Stimulated activated CD8-positive, alpha-beta memory T cell treated with anti-CD3 and anti-CD28 coated beads, Interleukin-12 subunit alpha, Interleukin-12 subunit beta, amount 100 ng/mL, for 24 hours (primary cell): ENCODE measurements around the gene COBL.

Experiments used
- DNase-seq: peaks from one replicate; pipeline ENCODE4 v3.0.0-alpha.2; 2020; ENCODE audit errors: extremely low read depth

COBL gene

DNA sequence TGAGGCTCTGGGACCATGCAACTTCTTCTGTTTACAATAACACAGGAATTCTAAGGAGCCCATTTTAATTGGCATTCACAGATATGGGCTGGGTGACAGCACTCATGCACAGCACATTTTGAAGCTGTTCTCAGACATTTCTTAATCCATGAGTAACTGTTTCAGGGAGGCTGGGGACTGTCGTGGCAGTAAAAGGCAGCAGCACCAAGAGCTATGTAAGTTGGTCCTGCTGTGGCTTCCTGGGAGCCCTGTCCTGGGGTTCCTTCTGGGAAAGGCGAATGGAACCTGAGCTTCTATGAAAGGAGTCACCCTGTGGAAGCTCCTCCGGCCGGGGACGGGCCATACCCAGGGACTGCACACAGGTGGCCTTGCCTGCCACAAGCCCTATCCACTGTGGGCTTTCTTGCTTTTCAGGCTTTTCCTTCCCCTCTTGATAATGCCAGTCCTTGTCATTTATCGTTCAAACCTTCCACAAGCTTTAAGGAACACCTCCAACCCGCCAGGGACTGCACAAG, 40.5 kb downstream of the COBL start:
- DNase-seq, result no peak

DNA sequence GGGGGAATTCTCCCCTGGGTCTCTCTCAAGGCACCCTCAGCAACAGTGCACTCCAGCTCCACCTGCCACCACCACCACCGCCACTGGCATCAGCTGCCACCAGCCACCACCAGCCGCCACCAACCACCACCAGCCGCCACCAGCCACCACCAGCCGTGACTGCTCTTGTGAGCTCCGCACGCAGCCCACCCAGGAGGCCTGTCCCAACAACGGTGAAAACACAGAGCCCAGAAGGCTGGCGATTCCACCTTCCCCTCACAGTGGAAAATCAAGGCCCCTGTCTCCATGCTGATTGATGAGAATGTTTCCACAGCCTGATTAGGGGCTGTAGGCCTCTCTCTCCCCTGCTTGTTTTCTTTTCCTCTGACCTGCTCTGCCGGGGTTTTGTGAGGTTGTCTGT, 41.1 kb downstream of the COBL start:
- no peak for DNase-seq

- no peak for DNase-seq
Observed at GRCh38 chr7:51274955-51275354, 41.7 kb downstream of the COBL start.

DNA sequence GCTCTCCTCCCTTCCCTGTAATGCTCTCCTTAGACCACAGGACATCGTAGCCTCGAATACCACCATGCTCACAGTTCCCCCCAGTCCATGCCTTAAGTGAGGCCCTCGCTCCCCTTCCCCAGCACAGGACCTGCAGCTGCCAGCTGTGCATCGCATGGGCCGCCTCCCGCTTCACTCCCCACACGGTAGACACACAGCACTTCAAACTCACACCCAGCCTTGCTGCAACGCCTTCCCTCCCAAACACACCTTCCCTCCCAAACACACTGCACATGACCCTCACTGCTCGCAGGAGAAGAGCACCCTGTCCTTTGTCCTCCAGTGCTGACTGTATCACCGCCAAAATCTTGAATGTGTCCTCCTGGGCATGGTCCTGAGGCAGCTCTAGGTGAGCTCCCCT, 42.6 kb downstream of the COBL start:
- no peak for DNase-seq

GRCh38 chr7:51273360-51273759, 43.2 kb downstream of the COBL start:
- DNase-seq, result no peak

- no peak for DNase-seq
Observed at GRCh38 chr7:51270965-51271364, 45.6 kb downstream of the COBL start.

DNA sequence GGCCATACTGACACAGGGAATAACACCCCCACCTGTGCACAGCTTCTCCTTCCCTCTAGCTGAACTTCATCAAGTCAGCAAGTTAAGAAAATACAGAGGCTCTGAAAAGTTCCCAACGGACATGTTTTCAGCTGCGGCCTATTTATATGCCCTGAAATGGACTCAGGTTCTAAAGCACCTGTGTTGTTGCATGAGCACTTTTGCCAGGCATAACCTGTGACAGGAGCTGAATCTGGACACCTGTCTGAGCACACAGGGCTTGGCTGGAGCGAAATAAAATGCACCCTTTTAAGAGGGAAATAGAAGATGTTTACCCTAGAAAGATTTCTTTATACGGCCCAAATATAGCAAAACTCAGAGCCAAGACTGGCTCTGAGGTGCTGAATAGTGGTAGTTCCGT, 46.7 kb downstream of the COBL start:
- DNase-seq, result no peak

DNA sequence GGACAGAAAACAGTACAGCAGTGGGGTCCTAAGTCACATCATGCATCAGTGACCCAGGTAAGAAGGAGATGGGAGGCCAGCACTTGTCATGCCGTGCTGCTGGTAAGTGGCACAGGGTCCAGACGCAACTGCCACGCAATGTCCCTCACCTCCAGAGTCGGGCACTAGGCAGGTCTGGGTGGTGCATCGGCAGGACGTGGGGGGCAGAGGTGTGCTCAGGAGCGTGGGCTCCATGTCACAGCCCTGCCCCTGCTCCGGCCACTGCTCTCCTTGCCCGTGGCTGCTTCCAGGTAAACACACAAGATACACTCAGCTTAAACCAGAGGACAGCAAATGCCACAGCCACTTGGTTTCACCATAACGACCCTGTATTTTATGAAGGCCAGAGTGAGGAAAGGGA, 47.3 kb downstream of the COBL start:
- no peak for DNase-seq

GRCh38 chr7:51268859-51269258, 47.8 kb downstream of the COBL start:
- DNase-seq, result no peak

DNA sequence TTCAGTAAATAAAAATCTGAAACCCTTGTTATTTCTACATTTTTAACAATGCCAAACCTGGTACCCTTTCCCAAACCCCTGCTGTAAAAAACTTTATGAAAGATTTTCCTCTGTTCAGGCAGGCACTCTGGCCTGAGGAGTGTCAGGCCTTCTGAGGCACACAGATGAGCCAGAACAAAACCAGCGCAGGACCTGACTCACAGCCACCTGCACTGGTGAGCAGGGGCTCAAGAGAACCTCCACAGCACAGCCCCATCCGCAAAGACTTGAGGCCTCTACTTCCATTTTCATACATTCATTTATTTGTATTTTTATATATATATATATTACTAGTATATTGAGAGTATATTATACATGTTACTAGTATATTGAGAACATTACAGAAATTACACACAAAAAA, 49.4 kb downstream of the COBL start:
- DNase-seq, result no peak

DNA sequence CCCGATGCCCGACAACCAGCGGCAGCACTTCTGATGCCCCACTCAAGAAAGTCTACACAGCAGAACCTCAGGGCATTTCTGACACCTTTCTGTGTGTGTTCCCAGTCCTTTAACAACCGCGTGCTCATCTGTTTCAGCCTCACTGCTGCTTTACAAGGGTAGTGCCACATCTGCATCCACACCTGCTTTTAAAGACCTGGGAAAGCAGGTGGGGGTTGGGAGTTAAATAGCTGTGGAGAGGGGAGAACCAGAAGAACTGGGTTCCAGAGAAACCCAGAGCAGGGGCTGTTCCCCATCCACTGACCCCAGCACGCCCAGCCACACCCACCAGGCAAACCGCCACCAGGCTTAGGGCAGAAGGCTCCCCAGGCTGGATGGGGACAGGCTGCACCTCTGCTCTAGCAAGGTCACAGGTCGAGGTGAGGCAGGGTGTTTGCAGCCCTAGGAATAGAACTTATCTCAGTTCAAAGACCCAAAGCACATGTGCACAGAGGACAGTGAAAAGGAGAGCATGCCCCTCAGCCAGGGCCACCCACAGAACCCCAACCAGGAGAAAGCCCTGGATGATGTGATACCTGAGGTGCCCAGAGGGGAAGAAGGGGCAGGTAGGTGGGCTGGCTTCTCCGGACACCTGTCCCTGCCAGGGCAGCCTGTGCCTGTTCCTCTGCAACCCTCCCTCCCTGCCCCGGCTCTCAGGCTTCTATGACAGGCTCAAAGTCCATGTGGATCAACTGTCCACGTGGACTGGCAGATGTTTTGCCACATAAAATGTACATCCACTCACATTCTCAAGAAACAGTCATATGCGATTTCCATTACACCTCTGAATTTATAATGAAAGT, 51.3 kb downstream of the COBL start:
- DNase-seq, result no peak

GRCh38 chr7:51263631-51264484, 52.8 kb downstream of the COBL start:
- no peak for DNase-seq

DNA sequence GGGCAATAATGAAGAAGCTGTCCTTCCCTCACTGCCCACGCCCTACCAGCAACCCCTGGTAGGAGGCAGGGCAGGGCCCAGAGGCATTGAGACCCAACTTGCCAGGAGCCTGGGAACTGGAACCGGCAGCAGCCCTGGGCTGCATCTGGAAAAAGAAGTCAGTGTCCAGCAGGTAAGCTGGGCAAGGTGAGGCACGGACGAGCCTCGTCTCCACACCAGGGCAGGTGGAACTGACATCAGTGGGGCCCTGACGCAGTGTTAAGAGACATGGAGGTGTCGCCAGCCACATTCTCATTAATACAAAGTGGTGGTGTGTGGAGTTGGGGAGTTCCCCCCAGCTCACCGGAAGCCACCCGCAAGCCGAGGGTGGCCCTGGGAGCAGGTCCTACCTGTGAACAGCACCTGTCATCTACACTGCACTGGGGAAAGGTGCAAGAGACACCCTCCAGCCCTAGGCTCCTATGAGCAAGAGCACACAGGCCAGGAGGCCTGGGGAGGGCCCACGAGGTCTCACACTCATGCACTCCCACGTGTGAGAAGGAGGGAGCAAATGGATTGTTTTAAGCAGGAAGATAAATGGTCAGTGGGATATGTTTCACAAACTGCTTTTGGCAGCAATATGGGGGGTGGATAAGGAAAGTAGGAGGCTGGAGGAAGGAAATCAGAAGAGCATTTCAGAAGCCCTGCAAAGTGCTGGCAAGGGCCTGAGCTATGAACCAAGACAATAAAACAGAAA, 53.6 kb downstream of the COBL start:
- DNase-seq, result no peak

GRCh38 chr7:51261950-51262795, 54.4 kb downstream of the COBL start:
- DNase-seq, result no peak

GRCh38 chr7:51261117-51261835, 55.3 kb downstream of the COBL start:
- DNase-seq, result no peak

GRCh38 chr7:51260516-51260915, 56.1 kb downstream of the COBL start:
- DNase-seq, result no peak

- no peak for DNase-seq
Observed at GRCh38 chr7:51259766-51260165, 56.8 kb downstream of the COBL start.

GRCh38 chr7:51256916-51257315, 59.7 kb downstream of the COBL start:
- DNase-seq, result no peak

- no peak for DNase-seq
Observed at GRCh38 chr7:51256209-51256781, 60.3 kb downstream of the COBL start.

- no peak for DNase-seq
Observed at GRCh38 chr7:51255536-51256208, 60.9 kb downstream of the COBL start.
